HG02678 (cell line): ENCODE results near the gene SOCS7.

Experiments
- ATAC-seq: cut with Tn5 transposase; IDR thresholded peaks from one replicate; pipeline ENCODE4 v1.9.1; 2021; ENCODE audit warnings: mild to moderate bottlenecking, moderate library complexity; ENCODE audit not compliant: unreplicated experiment

The SOCS7 gene

DNA sequence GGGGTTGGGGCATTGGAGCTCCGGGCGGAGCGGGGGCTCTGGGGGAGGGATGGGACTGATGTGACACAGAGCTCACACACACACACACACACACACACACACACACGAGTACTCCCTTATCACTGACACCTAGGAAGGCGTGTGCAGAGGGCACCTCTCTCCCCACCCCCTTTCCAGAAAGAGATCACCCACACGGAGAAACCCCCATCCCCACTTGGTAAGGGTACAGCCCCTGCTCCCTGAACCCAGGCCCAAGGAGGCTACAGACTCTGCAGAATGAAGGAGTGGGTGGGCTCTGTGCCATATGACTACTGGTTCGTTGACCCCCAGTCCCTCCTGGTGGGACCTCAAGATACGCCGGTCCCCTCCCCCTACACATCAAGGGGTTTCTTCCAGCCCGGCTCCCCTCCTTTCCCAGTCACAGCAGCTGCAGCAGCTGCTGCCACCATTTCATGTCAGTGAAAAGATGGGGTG lies 67.9 kb downstream of the SOCS7 start:
- ATAC-seq: no peak

DNA sequence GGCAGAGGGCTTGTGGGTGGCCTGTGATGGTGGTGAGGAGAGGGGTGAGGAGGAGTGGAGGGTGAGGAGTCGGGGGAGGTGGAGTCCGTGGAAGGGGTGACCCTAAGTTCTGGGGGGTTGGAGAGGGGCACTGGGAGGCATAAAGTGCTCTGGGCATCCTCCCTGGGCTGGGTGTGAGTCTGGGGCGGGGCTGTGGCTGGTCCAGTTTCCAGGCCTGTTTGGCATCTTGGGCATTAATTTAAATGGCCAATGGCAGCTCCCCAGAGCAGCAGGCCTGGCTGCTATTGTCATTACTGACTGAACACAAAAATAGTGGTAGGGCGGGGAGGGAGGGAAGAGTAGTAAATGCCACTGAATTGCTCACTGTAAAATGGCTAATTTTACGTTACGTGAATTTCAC lies 68.9 kb downstream of the SOCS7 start:
- no peak for ATAC-seq

DNA sequence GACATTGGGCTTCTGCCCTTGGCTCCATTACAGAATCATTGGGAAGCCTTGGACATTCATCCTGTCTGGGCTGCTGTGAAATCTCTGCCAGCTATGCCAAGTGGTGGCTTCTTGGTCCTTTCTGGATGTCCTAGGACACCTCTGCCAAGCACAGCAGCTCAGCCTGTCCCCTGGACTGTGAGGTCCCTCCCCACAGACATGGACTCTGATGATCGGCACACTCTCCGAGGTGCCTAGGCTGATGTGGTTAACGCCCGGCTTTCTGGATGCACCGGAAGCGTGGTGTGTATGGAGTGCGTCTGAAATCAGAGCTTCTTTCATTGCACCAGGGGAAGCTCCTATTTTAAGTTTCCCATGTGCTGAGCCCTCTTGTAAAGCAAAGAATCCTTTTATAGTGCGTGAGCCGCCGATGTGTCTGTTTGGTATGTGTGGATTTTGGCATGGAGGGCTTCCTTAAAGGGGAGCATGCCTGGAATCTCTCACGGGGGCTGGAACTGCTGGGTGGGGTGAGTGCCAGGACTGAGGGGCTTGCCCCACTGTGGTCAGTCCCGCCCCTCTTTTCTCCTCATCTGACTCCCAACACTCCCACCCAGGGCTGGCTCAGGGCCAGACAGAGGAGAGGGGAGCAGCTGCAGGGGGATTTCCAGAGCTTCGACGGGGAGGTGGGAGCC lies 69.7 kb downstream of the SOCS7 start:
- ATAC-seq: no peak

DNA sequence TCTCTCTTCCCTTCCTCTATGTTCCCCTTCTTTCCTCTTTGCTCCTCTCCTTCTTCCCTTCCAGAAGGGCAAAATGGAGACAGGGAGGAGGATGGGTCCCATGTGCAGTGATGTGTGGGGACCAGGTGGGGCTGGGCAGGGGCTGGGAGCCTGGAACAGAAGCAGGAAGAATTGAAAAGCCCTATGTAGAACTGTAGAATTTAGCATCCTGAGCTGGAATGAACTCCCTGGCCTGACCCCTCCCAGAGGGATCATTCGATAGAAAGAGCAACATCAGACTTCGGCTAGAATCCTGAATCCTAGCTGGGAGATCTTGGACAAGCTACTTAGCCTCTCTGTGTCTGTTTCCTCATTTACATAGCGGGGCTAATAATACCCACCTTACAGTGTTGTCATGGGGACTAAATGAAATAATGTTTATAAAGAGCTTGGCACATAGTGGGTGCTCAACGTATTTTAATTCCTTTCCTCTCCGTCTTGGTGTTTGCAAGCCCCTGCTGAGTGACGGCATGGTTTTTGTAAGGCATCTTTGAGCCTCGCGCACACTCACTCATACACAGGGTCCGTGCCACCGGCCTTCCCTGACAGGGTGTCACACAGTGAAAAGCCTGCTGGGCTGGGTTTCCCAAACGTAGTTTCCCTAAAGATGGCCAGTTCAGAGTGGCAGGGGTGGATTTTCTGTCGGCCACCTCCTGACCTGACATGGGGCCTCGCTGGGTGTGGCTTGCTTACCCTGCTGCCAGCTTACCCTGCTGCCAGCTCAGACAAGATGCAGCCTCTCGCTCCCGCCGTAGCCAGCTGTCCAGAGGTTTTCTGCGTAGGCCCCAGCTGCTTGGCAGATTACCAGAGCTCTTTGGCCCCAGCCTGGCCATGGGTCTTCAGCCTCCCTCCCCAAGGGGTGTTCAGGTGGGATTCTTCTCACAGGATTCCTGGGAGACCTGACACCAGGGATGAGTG lies 70.5 kb downstream of the SOCS7 start:
- ATAC-seq: no peak

DNA sequence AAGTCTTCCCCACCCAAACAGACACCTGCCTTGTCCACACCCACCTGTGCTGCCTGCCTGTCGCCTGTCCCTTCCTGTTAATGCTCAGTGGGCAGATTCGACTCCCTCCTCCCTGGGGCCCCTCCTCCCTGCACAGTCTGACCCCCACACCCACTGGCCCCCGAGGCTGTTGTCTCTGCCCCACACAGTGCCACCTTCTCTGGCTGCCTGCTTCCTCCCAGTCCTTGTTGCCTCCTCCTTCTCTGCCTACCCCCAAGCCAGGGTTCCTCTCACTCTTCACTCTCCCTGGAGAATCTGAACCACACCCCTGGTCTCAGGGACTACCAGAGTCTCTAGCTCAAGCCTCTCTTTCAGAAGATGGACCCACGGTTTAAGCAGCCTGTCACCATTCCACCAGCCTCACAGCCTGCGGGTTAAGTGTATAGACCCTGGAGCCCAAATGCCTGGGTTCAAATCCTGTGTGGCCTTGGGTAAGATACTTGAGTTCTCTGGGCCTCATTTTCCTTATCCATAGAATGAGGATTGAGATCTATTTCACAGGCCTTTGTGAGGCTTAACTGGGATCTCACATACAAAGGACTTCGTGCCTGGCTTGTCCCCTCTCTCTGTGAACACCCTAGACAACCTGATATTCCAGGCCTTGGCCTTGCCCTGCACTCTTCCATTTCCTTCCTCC lies 72.8 kb downstream of the SOCS7 start:
- no peak for ATAC-seq

DNA sequence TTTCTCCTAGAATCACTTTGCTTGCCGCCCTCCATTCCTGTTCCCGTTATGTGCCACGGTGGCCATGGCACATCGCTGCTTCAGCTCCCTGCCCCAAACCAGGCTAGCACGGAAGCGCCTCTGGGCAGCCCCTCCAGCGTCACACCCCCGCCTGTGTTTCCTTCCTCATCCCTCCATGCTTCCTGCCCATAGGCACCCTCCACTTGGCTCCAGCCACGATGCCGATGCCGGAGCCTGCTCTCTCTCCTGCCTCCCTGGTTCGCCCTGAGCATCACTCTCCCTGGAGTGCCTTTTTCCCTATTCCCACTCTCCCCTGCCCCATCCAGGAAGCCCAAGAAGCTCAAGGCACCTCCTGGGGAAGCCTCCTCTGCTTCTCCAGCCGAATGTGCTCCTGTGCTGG lies 73.4 kb downstream of the SOCS7 start:
- ATAC-seq: no peak

DNA sequence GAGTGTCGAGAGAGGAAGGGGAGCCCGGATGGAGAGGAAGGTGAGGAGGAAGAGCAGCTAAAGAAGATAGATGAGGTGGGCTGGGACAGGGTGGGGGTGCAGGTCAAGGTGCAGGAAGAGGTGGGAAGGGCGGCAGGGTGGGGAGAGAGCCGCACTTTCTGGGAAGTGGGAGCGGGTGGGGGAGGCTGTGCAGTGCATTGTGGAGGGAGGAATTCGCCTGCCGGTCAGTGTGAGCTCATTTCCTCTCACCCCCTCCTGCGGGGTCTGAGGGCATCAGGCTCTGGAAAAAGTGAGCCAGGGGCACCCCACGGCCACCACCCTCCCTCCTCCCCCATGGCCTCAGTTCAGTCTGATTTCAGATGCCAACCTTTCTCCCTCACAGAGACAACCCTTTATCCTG lies 74.1 kb downstream of the SOCS7 start:
- no peak for ATAC-seq

DNA sequence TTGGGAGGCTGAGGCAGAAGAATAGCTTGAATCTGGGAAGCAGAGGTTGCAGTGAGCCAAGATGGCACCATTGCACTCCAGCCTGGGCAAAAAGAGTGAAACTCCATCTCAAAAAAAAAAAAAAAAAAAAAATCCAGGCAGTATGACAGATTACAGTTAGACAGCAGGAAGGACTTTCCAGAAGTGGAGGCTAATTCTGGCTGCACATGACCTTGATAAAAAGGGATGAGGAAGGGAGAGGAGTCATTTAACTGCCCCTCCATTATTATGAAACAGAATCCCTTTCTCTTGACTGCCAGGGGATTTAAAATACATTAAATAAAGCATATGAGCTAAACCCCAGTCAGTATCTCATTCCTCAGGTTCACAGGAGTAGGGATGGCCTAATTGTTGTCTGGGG lies 74.8 kb downstream of the SOCS7 start:
- no peak for ATAC-seq

DNA sequence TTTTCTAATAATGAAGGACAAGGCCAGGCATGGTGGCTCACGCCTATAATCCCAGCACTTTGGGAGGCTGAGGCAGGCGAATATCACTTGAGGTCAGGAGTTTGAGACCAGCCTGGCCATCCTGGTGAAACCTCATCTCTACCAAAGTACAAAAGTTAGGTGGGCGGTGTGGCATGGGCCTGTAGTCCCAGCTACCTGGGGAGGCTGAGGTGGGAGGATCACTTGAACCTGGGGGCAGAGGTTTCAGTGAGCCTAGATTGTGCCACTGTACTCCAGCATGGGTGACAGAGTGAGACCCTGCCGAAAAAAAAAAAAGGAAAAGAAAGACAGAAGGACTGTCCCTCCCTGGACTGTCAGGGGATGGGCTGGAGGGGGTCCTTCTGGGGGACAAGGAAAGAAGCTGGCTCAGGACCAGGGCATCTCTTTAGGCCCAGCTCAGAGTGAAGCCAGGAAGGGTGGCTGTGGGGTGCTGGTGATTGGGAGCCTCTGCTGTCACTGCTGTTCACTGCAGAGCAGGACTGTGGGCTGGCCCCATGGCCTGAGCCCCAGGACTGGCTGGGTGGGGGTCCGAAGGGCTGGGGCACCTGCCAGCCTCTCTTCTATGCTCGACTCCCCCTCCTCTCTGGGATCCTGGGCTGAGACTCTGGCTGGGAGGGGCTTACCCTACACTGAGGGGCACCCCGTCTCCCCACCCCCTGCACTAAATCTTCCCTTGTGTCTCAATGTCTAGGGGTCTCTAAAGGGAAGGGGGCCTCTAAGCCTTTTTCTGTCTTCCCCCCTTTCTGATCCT lies 75.7 kb downstream of the SOCS7 start:
- no peak for ATAC-seq

DNA sequence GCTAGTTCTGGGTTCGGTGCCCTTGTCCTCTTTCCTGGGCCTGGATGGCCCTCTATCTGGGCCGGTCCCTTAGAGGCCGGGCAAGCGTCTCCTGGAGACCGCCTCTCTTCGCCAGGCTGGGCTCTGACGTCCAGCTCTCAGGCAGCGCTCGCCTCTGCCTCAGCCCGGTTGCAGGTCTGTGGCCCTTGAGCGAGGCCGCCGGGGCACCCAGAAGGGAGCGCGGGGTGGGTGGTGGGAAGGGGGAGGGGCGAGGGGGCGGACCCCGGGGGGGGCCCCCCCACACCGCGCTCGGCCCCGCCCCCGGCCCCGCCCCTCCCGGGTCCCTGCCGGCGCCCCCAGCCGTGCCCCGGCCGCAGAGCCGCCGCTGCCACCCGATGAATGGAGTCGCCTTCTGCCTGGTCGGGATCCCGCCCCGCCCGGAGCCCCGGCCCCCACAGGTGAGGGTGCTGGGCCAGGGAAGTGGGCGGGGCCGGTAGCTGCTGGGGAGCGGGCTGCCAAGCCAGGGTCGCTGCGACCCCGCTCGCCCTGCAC lies 76.5 kb downstream of the SOCS7 start, which contains the start of gene ARHGAP23:
ARHGAP23 (plus strand) TSS at position 353 of the 531 bp plus-strand sequence; CDS start at position 375, 22 bp downstream.
- no peak for ATAC-seq

DNA sequence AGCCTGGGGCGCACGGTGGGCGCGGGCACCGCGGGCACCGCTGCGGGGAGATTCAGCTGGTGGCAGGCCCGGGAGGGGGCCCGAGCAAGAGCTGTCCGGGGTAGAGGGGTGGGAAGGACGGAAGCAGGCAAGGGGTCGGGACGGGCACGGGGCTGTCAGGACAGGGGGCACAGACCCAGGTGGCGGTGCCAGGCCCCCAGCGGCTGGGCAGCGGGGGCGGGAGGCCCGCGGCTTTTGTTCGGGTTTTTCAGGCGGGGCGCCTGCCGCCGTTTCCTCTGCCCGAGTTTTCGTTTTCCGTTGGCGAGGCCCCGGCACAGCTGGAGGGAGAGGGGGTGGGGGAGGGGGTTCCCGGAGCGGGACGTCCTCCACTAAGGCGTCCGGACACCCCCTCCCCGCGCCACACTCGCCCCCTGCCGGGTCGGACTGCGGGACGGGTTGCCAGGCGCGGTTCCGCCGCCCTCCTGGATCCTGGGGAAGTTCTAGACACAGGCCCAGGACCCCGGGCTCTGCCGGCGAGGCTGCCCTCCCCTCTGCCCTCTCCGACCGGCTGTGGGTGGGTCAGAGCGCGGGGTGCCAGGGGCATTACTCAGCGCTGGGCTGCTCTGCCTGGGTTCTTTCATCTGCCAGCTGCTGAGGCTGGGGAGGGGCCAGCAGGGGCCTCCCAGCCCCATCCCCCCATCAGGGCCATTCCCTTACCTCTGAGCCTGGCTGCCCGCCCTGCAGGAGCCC lies 77.2 kb downstream of the SOCS7 start:
- ATAC-seq: no peak

DNA sequence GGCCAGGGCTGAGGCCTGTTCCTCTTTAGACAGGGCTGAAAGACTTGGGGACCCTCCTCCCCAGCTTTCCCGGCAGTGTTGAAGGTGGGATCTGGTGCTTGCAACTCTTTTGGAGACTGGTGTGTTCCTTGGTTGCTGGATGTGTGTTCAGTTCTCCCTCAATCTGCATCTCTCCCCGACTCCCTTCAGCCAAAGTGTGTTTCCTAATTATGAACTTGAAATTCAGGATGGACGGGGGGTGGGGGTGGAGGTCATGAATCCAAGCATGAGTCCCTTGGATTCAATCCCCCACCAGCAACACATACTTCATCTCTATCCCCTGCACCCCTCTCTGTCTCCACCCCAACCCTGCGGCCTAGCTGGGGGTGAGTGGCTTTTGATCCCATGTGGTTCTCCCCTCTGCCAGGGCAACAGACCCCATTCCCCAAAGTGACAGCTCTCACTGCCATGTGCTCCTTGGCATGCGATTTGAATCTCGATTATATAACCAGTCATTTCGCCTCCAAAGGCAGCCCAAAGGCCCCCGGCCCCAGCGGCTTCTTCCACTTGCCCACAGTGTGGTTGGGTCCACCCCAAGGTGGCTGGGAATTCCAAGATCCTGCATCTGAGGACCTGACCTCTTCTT lies 77.9 kb downstream of the SOCS7 start:
- ATAC-seq: no peak

DNA sequence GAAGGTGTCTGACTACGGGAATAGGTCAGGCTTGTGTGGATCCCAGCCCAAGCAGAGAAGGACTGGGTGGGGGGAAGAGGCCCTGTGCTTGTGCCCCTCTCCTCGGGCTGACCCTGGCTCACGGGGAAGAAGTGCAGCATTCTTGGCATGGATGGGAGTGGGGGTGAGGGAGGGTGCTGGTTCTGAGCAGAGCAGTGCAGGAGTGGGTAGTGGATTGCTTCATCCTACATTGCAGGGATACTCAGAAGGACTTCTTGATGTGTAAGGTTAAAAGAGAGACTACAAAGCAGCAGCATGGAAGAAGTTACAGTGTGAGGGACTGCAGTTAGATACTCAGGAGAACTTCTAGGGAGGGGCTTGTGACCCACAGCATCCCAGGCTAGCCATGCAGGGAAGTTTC lies 78.7 kb downstream of the SOCS7 start:
- ATAC-seq: no peak

DNA sequence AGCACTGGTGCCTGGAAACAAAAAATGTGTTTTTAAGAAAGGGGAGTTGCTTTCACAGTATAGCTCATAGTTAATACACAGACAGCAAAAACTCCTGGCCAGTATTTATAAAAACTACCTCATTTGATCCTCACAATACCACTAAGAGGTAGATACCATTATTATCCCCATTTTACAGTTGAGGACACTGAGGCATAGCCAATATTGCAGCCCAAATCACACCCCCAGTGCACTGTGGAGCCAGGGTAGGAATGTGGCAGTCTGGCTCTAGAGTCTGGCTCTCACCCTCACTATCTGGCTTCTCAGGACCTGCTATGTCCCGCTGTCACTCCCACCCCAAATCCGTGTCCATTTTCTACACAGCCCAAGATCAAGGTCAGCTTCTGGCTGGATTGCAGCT lies 79.2 kb downstream of the SOCS7 start:
- ATAC-seq: no peak

DNA sequence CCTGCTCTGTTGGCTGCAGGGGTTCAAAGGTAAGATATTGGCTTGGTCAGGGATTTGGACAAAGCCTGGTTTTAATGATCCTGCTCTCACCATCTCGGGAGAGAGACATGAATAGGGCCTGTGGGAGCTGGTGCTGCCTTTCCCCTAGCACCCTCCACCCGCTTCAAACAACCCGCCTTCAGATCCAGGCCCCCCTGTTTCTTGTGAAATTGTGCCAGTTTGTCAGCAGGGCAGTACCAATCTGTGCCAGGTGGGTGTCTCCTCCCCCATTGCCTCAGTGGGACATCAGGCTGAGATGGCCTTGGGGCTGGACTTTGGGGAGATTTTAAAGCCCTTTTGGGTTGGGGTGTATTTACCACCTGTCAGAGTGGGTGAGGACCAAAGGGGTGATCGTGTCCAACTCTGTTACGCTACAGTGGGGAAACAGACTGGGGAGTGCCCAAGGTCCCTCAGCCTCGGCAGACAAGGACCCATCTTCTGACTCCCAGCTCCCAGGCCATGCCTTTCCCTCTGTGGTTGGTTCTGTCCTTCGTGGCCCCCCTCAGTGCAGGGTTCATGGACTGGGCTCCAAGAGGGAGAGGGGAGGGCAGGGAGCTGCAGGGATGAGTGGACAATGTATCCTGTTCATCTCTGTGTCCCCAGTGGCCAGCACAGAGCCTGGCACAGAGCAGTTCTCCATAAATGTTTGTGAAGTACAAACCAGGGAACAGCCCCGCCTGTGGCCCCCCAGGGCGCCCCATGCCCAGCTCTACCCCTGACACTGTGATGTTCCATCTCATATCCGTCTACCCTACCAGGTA lies 79.9 kb downstream of the SOCS7 start:
- no peak for ATAC-seq

DNA sequence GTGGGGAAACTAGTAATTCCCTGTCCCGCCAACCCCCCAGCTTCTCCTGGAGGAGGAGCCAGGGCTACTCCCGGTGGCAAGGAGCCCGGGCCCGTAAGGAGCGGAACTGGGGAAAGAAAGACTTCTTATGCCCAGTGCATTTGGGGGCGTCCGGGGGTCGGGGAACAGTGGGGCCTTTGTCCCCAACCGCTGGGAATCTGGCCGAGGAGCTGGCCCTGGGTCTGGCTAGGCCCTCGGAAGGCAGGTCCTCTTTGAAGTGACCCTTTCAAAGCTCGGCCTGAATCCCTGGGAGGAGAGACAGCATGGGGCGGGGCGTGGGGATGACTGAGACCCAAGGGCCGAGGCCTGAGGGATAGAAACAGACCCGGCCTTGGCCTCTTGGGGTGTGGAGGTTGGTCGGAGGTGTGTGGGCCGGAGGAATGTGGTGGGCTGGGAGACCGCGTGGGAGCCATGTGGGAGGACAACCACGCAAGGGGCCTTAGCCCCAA lies 82.6 kb downstream of the SOCS7 start:
- no peak for ATAC-seq

DNA sequence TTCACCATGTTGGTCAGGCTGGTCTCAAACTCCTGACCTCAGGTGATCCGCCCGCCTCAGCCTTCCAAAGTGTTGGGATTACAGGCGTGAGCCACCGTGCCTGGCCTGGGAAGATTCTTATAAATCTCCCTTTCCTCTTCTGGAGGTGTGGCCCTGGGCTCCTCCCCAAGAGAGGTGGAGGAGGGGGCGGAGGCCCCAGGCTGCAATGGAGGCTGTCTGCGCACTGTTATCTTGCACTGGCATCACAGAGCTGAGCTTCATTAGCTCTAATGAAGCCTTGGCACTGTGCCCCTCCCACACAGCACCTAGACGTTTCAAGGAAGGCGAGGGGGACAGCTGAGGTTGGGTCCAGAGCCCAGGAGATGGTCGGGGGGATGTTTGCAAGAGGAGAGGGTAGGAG lies 84.2 kb downstream of the SOCS7 start:
- ATAC-seq: no peak

DNA sequence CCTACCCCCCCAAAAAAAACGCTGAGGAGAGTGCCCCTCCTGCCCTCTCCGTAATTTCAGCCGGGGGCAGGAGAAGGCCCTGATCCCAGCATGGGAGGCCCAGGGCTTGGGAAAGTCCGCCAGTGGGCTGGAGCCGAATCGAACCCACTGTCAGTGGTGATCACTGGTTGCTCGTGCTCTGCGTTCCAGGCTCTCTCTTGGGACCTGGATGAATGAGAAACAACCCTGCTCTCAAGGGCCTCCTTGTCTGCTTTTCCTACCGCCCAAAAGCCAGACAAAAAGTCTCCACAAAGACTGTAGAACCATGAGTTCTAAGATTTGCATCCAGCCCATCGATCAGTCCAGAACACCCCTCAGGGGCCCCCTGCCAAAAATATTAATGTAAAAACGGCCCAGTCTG lies 84.7 kb downstream of the SOCS7 start:
- ATAC-seq: no peak
